Putamen (tissue), 1 donor: Measurements from ENCODE around the gene TTC39A.
"Not testable (repeated sequence)": the region's sequence is repeated elsewhere in the genome, so short reads cannot be mapped to it uniquely, and the experiment has no call there.

Source experiments
- DNase-seq: peaks from one replicate; pipeline ENCODE4 v3.0.0-alpha.2; 2016; ENCODE audit warnings: low spot score

TTC39A gene

DNA sequence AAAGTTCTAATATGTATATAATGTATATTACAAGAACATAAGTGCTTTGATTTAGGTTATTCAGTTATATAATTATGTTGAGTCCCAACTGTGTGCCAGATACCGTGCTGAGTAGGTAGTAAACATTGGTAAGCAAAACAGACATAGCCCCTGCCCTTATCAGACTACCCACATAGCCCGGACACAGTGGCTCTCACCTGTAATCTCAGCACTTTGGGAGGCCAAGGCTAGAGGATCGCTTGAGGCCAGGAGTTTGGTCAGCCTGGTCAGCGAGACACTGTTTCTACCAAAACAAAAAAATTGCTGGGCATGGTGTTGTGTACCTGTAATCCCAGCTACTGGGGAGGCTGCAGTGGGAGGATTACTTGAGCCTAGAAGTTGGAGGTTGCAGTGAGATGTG, 63.6 kb downstream of the TTC39A start:
- DNase-seq: no peak

DNA sequence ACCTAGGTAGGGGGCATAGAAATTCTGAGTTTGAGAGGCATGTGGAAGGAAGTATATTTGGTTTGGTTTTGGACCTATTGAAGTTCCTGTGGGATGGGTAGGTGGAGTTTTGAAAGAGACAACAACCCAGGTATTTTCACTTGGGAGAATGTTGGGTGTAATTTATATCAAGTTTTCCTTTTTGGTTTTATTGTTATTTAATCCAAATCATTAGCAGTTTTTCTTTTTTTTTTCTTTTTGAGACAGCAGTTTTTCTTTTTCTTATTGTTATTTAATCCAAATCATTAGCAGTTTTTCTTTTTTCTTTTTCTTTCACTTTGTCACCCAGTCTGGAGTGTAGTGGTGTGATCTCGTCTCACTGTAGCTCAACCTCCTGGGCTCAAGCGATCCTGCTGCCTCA, 64.2 kb downstream of the TTC39A start:
- no peak for DNase-seq

DNA sequence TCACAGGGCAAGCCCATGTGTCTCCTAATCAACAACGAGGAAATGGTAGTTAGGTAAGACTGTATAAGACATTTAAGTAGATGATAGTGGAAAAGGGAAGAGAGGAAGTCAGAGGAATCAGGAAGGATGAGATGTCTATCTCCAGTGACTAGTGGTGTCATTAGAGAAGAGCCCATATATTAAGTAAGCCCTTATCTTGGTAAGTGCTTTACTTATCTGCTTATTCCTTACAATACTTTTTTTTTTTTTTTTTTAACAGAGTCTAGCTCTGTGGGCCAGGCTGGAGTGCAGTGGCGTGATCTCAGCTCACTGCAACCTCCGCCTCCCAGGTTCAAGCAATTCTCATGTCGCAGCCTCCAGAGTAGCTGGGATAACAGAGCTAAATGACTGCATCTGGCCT, 64.7 kb downstream of the TTC39A start:
- no peak for DNase-seq

DNA sequence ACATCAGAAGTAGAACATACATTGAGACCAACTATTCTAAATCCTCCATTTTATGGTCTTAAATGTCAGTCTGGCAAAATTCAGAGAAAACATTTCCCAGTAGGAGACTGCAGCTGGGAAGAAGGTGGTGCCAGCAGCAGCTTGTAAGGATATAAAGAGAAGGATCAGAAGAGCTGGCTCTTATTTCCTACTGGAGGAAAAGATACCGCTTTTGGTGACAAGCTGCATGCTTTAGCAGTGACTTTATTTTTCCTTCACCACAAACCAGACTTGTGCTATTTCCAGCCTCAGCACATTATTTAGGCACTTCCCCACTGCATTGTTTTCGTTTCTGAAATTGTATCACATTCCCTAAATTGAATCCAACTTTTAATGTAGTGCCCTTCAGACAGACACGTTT, 65.9 kb downstream of the TTC39A start:
- no peak for DNase-seq

DNA sequence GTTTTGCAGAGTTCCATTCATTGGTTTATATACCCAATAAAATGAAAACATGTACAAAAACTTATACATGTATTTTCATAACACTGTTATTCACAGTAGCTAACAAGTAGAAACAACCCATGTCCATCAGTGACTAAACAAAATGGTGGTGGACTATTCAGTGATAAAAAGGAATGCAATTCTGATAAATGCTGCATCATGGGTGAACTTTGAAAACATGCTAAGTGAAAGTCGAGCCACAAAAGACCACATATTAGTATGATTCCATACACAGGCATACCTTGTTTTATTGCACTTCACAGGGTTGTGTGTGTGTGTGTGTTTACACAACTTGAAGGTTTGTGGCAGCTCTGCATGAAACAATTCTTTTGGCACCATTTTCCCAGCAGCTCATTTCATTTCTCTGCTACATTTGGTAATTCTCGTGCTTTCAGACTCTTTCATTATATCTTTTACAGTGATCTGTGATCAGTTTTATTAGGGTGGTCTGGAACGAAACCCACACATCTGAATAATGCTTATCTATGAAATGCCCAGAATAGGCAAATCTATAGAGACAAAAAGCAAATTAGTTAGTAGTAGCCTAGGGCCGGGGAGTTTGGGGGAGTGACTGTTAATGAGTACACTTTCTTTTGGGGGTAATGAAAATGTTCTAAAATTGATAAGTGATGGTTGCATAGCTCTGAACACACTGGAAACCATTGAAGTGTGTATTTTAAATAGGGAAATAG, 67.0 kb downstream of the TTC39A start:
- no peak for DNase-seq

DNA sequence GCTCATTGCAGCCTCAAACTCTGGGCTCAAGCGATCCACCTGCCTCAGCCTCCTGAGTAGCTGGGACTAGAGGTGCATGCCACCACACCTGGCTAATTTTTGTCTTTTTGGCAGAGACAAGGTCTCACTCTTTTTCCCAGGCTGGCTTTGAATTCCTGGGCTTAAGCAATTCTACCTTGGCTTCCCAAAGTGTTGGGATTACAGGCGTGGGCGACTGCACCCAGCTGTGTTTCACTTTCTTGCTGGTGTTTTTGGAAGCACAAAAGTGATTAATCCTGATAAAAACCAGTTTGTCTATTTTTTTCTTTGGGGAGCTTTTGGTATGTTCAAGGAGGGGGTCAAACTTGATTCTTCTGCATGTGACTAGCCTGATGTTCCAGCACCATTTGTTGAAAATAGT, 75.0 kb downstream of the TTC39A start:
- no peak for DNase-seq

DNA sequence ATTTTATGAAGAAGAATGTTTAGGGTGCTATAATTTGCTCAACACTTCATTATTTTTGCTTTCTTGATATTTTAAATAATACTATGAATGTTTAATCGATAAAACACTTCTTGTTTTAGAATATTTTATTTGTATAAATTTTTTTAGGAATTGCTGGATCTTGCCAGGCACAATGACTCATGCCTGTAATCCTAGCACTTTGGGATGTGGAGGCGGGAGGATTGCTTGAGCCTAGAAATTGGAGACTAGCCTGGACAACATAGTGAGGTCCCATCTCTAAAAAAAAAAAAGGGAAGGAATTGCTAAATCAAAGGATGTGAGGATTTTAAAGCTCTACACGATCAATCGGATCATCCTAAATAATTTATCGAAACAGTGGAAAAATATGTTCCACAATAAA, 76.7 kb downstream of the TTC39A start:
- no peak for DNase-seq

DNA sequence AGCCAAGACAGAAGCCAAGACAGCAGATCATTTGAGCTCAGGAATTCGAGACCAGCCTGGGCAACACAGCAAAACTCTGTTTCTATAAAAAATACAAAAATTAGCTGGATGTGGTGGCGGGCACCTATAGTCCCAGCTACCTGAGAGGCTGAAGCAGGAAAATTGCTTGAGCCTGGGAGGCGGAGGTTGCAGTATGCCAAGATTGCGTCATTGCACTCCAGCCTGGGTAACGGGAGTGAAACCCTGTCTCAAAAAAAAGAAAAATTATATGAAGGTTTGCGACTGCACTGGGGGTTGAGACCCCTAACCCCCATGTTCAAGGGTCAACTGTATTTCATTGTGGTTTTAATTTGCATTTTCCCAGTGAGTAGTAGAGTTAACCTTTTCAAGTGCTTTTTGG, 78.0 kb downstream of the TTC39A start:
- DNase-seq: no peak

DNA sequence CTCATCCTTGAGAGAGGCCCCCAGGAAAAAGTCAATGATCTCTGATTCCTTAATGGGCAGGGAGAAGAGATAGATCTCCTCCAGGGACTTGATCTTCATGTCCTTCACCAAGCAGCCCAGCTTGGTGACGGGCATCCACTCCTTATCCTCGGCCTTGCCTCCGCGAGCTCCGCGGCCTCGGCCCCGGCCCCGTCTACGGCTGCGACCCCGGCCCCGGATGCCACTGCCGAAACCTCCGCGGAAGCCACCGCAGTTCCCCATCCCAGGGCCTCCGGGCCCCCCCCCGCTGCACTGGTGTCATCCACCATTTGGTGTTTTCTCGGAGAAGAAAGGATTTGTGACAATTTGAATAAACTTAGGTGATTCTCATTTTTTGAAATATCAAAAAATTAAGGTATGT, 79.2 kb downstream of the TTC39A start:
- not testable (repeated sequence) for DNase-seq

DNA sequence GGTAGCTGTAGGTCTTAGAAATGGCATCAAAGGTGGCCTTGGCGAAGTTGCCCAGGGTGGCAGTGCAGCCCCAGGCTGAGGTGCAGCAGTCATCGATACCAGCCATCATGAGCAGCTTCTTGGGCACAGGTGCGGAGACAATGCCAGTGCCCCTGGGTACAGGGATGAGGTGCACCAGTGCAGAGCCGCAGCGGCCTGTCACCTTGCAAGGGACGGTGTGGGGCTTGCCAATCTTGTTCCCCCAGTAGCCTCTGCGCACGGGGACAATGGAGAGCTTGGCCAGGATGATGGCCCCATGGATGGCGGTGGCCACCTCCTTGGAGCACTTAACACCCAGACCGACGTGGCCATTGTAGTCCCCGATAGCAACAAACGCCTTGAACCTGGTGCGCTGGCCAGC, 79.6 kb downstream of the TTC39A start:
- DNase-seq: not testable (repeated sequence)

DNA sequence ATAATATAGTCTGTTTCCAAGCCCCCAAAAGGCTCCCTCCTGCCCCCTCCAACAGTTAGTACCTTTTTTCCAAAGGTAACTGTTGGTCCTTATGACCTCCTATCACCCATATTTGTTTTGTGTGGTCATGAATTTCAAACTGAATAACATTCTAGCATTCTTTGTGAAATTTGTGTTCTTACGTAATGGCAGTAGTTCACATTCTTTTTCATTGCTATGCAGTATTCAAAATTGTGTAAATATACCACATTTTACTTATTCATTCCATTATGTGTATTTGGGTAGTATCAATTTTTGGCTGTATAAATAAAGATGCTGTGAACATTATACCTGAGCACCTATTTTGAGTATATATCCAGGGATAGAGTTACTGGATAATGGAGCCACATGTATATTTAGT, 80.9 kb downstream of the TTC39A start:
- DNase-seq: no peak

DNA sequence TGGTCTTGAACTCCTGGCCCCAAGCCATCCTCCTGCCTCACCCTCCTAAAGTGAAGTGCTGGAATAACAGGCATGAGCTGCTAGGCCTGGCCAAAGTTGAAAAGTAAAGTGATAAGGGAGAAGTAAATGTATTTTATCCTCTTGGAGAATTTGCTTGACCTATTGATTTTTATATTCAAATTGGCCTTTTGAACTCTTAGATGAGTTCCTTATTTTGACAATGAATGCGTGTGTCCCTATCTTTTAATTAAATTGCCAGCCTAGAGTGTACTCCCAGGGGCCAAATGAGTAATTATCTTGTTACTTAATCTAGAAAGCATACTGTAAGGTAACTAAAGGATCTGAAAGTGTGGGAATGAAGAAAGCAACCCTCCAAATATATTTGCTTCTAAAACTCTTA, 82.9 kb downstream of the TTC39A start:
- no peak for DNase-seq

DNA sequence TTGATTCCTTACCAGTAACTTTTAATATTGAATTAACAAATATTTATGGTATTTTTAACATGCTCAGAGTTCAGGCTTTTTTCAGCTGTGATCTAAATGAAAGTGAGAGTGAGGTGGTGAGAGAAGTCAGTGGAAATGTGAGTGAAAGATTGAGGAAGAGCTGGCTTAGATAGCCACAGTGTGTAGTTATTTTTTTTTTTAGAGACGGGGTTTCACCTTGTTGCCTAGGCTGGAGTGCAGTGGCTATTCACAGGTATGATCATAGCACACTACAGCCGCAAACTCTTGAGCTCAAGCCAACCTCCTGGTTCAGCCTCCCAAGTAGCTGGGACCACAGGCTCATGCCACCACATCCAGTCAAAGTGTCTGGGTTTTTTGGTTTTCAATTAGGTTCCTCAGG, 83.3 kb downstream of the TTC39A start:
- no peak for DNase-seq

DNA sequence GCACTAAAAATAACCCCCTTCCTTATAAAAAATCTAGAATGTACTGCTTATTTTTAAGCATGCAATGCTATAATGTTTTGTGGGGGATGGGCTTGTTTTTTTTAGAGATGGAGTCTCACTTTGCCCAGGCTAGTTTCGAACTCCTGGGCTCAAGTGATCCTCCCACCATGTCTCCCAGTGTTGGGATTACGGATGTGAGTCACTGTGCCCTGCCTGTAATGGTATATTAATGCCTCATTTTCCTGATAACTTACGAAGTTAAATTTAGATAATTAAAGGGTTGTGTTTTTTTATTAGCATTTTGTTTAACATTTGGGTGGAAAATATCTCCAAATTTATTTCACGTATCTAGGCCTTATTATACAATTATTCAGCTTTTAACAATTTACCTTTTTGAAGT, 87.8 kb downstream of the TTC39A start:
- DNase-seq: no peak

DNA sequence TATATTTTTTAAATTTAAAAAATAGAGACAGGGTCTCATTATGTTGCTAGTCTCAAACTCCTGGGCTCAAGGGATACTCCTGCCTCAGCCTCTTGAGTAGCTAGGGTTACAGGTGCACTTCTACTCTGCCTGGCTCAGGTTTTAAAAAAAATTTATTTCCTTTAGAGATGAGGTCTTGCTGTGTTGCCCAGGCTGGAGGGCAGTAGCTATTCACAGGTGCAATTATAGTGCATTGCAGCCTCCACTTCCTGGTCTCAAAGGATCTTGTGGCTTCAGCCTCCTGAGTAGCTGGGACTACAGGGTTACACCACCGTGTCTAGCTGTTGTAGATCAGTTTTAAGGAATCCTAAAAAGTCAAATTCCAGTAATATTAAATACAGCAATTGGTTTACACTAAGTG, 89.2 kb downstream of the TTC39A start:
- no peak for DNase-seq

DNA sequence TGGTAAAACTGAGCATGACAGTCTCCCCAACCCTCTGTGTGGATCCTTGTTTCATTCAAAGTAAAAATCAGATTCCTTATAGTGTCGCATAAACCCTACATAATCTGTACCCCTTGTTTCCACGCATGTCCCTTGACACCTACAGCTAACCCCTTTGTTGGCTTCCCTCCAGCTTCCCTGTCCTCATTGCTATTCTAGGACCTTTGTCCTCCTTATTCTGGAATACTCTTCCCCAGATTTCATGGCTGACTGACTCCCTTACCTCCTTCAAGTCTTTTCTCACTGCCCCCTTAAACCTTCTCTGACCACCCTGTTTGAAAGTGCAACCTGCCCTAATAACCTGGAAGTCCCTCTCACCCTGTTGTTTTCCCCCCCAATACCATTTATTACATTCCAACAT, 90.3 kb downstream of the TTC39A start:
- no peak for DNase-seq

DNA sequence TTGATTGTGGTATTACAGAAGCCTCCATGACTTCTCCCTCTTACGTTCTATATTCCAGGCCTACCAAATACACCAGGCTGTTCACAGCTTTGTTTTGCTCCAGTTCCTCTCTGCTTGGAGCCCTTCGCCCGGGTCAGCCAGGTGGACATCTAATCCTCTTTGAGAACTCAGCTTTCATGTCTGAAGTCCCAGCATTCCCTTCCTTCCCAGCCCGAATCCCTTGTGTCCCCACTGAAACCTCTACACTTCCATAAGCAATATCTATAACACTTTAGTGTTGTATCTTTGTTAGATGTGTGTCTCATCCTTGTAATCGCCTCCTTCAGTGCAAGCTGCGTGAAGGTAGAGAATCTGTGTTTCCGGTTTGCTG, 92.3 kb downstream of the TTC39A start:
- DNase-seq: no peak

DNA sequence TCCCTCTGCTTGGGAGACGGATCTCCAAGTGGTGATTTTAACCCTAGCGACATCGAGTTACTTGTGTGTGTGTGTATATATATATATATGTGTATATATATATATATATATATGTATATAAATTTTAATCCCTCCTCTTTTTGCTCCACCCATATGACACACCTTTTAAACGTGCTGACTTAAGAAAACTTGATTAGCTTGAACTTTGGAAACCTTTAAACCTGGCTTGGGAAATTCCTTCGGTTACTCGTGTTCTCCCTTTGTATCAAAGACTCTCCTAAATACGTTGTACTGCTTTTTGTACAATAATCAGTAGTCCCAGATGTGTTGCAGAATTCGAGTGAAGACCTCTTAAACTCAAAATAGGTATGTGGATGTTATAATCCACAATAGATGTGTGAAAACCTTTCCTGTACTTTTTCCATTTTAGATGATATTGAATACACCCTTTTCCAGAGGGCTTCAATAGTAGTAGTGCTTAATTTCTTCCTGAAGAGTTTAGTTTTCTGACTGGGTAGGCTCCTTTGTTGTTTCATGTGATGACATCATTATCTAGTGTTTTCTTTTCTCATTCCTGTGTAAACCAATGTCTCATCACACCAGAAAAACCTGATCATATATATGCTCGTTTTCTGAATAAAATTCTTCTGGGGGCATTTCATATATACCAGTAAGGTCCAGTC, 92.9 kb downstream of the TTC39A start:
- no peak for DNase-seq
